AG08395 (cell line): ENCODE measurements around the gene ATP23.

Experiments used
- DNase-seq: peaks from one replicate; pipeline ENCODE4 v3.0.0; 2012; ENCODE audit warnings: mixed read lengths, low spot score

The ATP23 gene

GRCh38 chr12:57908511-57908910, 32.9 kb upstream of the ATP23 start:
- DNase-seq = no peak

GRCh38 chr12:57909056-57909455, 32.3 kb upstream of the ATP23 start:
- DNase-seq = no peak

GRCh38 chr12:57909611-57910010, 31.8 kb upstream of the ATP23 start:
- DNase-seq = no peak

- no peak for DNase-seq
These were observed 23.2 kb upstream of the ATP23 start for GRCh38 chr12:57918147-57918546.

GRCh38 chr12:57927086-57927485, 14.3 kb upstream of the ATP23 start:
- no peak for DNase-seq

GRCh38 chr12:57929092-57929830, 12.1 kb upstream of the ATP23 start:
- no peak for DNase-seq

GRCh38 chr12:57934819-57935218, 6.5 kb upstream of the ATP23 start:
- no peak for DNase-seq

- DNase-seq = no peak
These were observed 6.0 kb upstream of the ATP23 start for GRCh38 chr12:57935331-57935730.

GRCh38 chr12:57935839-57936512, 5.4 kb upstream of the ATP23 start:
- peak; percentile 92 for DNase-seq

GRCh38 chr12:57936513-57936883, 4.9 kb upstream of the ATP23 start:
- no peak for DNase-seq

- DNase-seq = no peak
These were observed 2.1 kb upstream of the ATP23 start for GRCh38 chr12:57939291-57939690.

- no peak for DNase-seq
These were observed 1.1 kb upstream of the ATP23 start for GRCh38 chr12:57940052-57940914.

- no peak for DNase-seq
These were observed 527 bp upstream of the ATP23 start for GRCh38 chr12:57940915-57941164.

- DNase-seq = no peak
These were observed 2.2 kb downstream of the ATP23 start for GRCh38 chr12:57943438-57944080.

GRCh38 chr12:57944313-57945023, 3.1 kb downstream of the ATP23 start:
- DNase-seq = no peak

- no peak for DNase-seq
These were observed 11.4 kb downstream of the ATP23 start for GRCh38 chr12:57952766-57953165.

GRCh38 chr12:57954768-57955167, 13.4 kb downstream of the ATP23 start:
- no peak for DNase-seq

- no peak for DNase-seq
These were observed 16.8 kb downstream of the ATP23 start for GRCh38 chr12:57958061-57958657.

- DNase-seq = no peak
These were observed 23.1 kb downstream of the ATP23 start for GRCh38 chr12:57964421-57964820.

GRCh38 chr12:57965766-57966165, 24.4 kb downstream of the ATP23 start:
- no peak for DNase-seq

GRCh38 chr12:57966536-57966935, 25.2 kb downstream of the ATP23 start:
- DNase-seq = no peak
